DND-41 (cell line): ENCODE measurements around the gene COL15A1.

Experiments used
- ATAC-seq: fragments of 200-7000 bp; cut with Tn5 transposase; 3 replicates; pipeline ENCODE4 v1.9.1; 2021; ENCODE audit warnings: low read depth; ENCODE audit not compliant: insufficient read depth
- DNase-seq: peaks from one replicate; pipeline ENCODE4 v3.0.0-alpha.2; 2020
- H2AFZ ChIP-seq: 2 replicates; pipeline ENCODE4 v1.6.0; 2012; ENCODE audit warnings: low read depth, low read length
- H3K27ac ChIP-seq: 2 replicates; pipeline ENCODE4 v1.5.1; 2012; ENCODE audit warnings: low read length, inconsistent platforms
- H3K27me3 ChIP-seq: fragments of 200-600 bp; sonication (generic); 2 replicates; pipeline ENCODE4 v1.6.0; 2012; ENCODE audit warnings: low read length, mild to moderate bottlenecking, inconsistent platforms; ENCODE audit not compliant: insufficient read depth, poor library complexity
- H3K36me3 ChIP-seq: 2 replicates; pipeline ENCODE4 v1.5.1; 2012; ENCODE audit warnings: low read length, inconsistent platforms; ENCODE audit not compliant: insufficient read depth
- H3K4me1 ChIP-seq: 2 replicates; pipeline ENCODE4 v1.5.1; 2012; ENCODE audit warnings: mild to moderate bottlenecking, low read length; ENCODE audit not compliant: insufficient read depth
- H3K4me2 ChIP-seq: 2 replicates; pipeline ENCODE4 v1.6.0; 2012; ENCODE audit warnings: mild to moderate bottlenecking, moderate library complexity, low read length, inconsistent platforms; ENCODE audit not compliant: insufficient read depth
- H3K4me3 ChIP-seq, 2 experiments: fragments of 200-600 bp in 1 of 2; shearing (Covaris generic) in 1 of 2; 2 replicates each; pipeline ENCODE4 v1.5.1; 2012 to 2016; ENCODE audit warnings: inconsistent platforms in 2 of 2, low read length in 2 of 2, mild to moderate bottlenecking in 2 of 2, low read depth in 1 of 2, moderate library complexity in 1 of 2
- H3K79me2 ChIP-seq: 2 replicates; pipeline ENCODE4 v1.6.0; 2012; ENCODE audit warnings: low read length, inconsistent platforms; ENCODE audit not compliant: insufficient read depth
- H3K9ac ChIP-seq: 2 replicates; pipeline ENCODE4 v1.6.0; 2012; ENCODE audit warnings: low read depth, mild to moderate bottlenecking, inconsistent platforms, low read length, moderate library complexity
- H3K9me3 ChIP-seq: 2 replicates; pipeline ENCODE4 v1.5.1; 2012; ENCODE audit warnings: low read length, moderate library complexity, mild to moderate bottlenecking, inconsistent platforms; ENCODE audit not compliant: insufficient read depth, severe bottlenecking
- H4K20me1 ChIP-seq: 2 replicates; pipeline ENCODE4 v1.6.0; 2012; ENCODE audit warnings: low read length; ENCODE audit not compliant: insufficient read depth
- EZH2 ChIP-seq: IDR thresholded peaks from 3 replicates; pipeline ENCODE4 v1.6.1; 2012; ENCODE audit warnings: borderline replicate concordance, low read depth, mild to moderate bottlenecking, moderate library complexity, low read length, inconsistent platforms; ENCODE audit not compliant: severe bottlenecking
- TF ChIP-seq, protein P1 (sequence below): IDR thresholded peaks from 2 replicates; pipeline ENCODE4 v1.5.1; 2012; ENCODE audit warnings: borderline replicate concordance, low read length, moderate library complexity, mild to moderate bottlenecking; ENCODE audit not compliant: poor library complexity, severe bottlenecking; ENCODE audit errors: extremely low read depth

COL15A1 gene

DNA sequence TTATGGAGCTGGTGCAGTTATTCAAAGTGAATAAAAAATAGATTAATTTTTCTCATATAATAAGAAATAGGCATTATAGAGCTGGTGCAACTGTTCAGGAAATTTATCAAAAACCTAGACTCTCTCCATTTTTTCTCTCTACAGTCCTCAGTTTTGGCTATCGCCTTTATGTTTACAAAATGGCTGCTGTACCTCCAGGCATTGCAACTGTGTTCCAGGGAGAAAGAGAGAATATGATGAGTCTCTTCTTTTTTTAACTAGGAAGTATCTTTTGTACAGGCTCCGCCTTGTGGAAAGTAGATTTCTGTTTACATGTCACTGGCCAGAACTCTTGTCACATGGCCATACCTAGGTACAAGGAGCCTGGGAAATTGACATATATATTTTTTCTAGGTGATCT, 158.1 kb downstream of the COL15A1 start:
- Histone ChIP-seq H3K36me3 (no peaks in the 10 kb centered on the region), H3K9me3 (no peaks in the 10 kb centered on the region), H3K4me2 (no peak overlapping the region), H3K79me2 (peaks cover 14% of the 10 kb centered on the region), H4K20me1 (peaks cover 2% of the 10 kb centered on the region; the same call in 1 of the 2 replicates), H3K9ac (no peak overlapping the region), H3K4me1 (peaks cover 32% of the 10 kb centered on the region), H3K4me3 (no peak overlapping the region), H2AFZ (no peak overlapping the region), H3K27ac (no peak overlapping the region), H3K27me3 (no peaks in the 10 kb centered on the region)
- TF ChIP-seq EZH2, result no peak
- TF ChIP-seq, protein P1, sequence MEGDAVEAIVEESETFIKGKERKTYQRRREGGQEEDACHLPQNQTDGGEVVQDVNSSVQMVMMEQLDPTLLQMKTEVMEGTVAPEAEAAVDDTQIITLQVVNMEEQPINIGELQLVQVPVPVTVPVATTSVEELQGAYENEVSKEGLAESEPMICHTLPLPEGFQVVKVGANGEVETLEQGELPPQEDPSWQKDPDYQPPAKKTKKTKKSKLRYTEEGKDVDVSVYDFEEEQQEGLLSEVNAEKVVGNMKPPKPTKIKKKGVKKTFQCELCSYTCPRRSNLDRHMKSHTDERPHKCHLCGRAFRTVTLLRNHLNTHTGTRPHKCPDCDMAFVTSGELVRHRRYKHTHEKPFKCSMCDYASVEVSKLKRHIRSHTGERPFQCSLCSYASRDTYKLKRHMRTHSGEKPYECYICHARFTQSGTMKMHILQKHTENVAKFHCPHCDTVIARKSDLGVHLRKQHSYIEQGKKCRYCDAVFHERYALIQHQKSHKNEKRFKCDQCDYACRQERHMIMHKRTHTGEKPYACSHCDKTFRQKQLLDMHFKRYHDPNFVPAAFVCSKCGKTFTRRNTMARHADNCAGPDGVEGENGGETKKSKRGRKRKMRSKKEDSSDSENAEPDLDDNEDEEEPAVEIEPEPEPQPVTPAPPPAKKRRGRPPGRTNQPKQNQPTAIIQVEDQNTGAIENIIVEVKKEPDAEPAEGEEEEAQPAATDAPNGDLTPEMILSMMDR, result no peak
- ATAC-seq (no peak), DNase-seq (no peak)

DNA sequence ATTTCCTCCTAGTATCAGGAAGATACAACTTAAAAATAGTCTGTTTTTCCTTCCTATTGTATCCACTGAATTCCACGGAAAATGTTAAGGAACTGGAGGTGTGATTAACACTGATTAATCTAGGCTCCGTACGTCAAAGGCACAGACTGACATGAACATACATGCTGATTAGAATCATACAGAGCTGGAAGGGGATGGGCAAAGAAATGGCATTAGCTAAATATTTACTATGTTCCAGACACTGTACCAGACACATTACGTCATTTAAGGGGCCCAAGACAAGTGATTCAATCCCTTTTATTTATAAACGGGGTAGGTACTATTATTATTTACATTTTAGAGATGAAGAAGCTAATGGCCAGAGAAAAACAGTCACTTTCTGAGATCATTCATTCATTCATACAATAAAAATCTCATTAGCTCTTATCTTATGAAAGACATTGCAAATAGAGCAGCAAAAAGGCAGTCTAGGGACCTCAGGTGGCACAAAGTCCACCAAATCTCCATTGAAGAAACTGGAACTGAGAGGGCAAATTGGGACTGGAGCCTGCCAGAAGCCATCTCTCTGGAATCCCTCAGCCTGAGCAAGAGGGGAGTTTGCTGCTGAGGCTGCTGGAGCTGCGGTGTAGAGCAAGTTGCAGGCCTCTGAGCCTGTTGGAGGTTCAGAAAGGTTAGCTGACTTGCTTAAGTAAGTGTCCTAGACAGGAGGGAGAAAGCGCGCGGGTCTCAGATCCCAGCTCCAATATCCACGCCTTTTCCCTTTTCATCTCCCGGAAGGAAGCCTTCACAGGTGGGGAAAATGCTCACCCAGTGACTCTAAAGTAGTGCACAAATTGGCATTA, 159.6 kb downstream of the COL15A1 start:
- Histone ChIP-seq H3K4me3 (no peak overlapping the region), H3K79me2 (peaks cover 28% of the 10 kb centered on the region), H3K4me2 (no peak overlapping the region), H3K4me1 (peaks cover 47% of the 10 kb centered on the region), H3K9ac (no peak overlapping the region), H3K36me3 (no peaks in the 10 kb centered on the region), H3K9me3 (no peaks in the 10 kb centered on the region), H3K27me3 (no peaks in the 10 kb centered on the region), H2AFZ (no peak overlapping the region; the same call in 1 of the 2 replicates), H3K27ac (no peak overlapping the region), H4K20me1 (peaks cover 6% of the 10 kb centered on the region; the same call in 1 of the 2 replicates)
- ATAC-seq (no peak), DNase-seq (no peak)
- TF ChIP-seq EZH2, result no peak
- TF ChIP-seq, protein P1, result no peak

DNA sequence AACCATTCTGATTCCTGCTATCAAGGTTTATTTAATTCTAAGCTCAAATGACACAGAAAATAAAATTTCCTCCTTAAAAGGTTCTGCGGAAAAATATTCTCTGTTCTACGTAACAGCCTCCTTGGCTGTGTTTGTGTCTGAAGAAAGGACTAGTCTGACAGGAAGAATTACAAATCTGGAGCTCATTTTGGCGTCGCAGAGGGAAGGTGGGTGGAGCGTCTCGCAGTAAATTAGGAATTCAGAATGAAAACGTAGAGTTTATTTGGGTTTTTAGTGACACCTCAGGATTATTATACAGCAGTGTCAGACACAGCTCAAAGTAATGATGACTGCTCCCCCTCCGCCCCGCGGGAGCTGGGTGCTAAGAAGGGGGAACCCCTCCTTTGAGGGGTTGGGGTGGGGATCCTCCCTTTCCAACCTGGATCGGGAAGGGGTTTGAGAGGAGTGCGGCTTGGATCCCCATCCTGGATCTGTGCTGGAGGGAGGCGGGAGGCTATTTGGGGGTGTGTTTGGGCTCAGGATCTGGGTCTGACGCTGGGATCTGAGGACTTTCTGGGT, 160.3 kb downstream of the COL15A1 start:
- ATAC-seq, result no peak
- peak overlapping the region; percentile 82 for H3K9ac ChIP-seq

More for the DNA sequence above, 160.3 kb downstream of the COL15A1 start:
- no peak for DNase-seq
- no peaks in the 10 kb centered on the region for H3K9me3 ChIP-seq
- peak overlapping the region; percentile 61 for H3K27ac ChIP-seq
- no peaks in the 10 kb centered on the region for H3K36me3 ChIP-seq
- peaks cover 10% of the 10 kb centered on the region; the same call in 1 of the 2 replicates for H4K20me1 ChIP-seq
- no peaks in the 10 kb centered on the region for H3K27me3 ChIP-seq
- no peak for TF ChIP-seq EZH2
- TF ChIP-seq, protein P1, result no peak
- H3K79me2 ChIP-seq, result peaks cover 35% of the 10 kb centered on the region
- H3K4me1 ChIP-seq, result peaks cover 54% of the 10 kb centered on the region
- peak overlapping the region; percentile 89 for H2AFZ ChIP-seq
- H3K4me3 ChIP-seq, result peak overlapping the region in 1 of 2 experiments; percentile 81; a peak in 3 of 4 replicates
- peak overlapping the region; percentile 80 for H3K4me2 ChIP-seq
